CD4-positive, alpha-beta T cell treated with Interferon alpha-2 for 1 hour (primary cell): ENCODE measurements around the gene SRP54.
A peak's percentile ranks its signal among the peaks of the same experiment; 100 is the strongest.
"Not testable (repeated sequence)": the region's sequence is repeated elsewhere in the genome, so short reads cannot be mapped to it uniquely, and the experiment has no call there.

Experiments
- DNase-seq, 2 donors: peaks; one replicate each; pipeline ENCODE4 v3.0.0-alpha.2; 2020 to 2022

SRP54 gene

GRCh38 chr14:34982421-34983147 lies at the start of gene SRP54:
Gene SRP54 (plus strand): TSS chr14:34982992. CDS start chr14:34996710, 13,718 bp downstream.
- DNase-seq: peak; percentile 100

- no peak for DNase-seq
These were observed 49.5 kb upstream of the SRP54 start for GRCh38 chr14:34933301-34933700.

GRCh38 chr14:34935488-34935887 lies 47.3 kb upstream of the SRP54 start:
- peak in 1 of 2 donors; percentile 5 for DNase-seq

GRCh38 chr14:34937442-34937841 lies 45.4 kb upstream of the SRP54 start:
- no peak for DNase-seq

GRCh38 chr14:34937876-34938275 lies 44.9 kb upstream of the SRP54 start:
- no peak for DNase-seq

GRCh38 chr14:34943506-34943905 lies 39.3 kb upstream of the SRP54 start:
- no peak for DNase-seq

GRCh38 chr14:34944744-34945143 lies 38.0 kb upstream of the SRP54 start:
- no peak for DNase-seq

GRCh38 chr14:34946699-34947098 lies 36.1 kb upstream of the SRP54 start:
- DNase-seq: no peak

- DNase-seq: no peak
These were observed 31.5 kb upstream of the SRP54 start for GRCh38 chr14:34951286-34951685.

GRCh38 chr14:34956931-34957330 lies 25.9 kb upstream of the SRP54 start:
- no peak for DNase-seq

- no peak for DNase-seq
These were observed 25.0 kb upstream of the SRP54 start for GRCh38 chr14:34957771-34958286.

GRCh38 chr14:34962106-34962505 lies 20.7 kb upstream of the SRP54 start:
- not testable (repeated sequence) for DNase-seq

GRCh38 chr14:34964977-34965764 lies 17.6 kb upstream of the SRP54 start:
- no peak for DNase-seq

- DNase-seq: no peak
These were observed 16.9 kb upstream of the SRP54 start for GRCh38 chr14:34965912-34966311.

GRCh38 chr14:34966413-34966812 lies 16.4 kb upstream of the SRP54 start:
- DNase-seq: no peak

GRCh38 chr14:34970665-34971064 lies 12.1 kb upstream of the SRP54 start:
- no peak for DNase-seq

- DNase-seq: no peak
These were observed 11.4 kb upstream of the SRP54 start for GRCh38 chr14:34971381-34971780.

GRCh38 chr14:34971801-34972200 lies 11.0 kb upstream of the SRP54 start:
- DNase-seq: no peak

- no peak for DNase-seq
These were observed 4.3 kb upstream of the SRP54 start for GRCh38 chr14:34978444-34978843.

GRCh38 chr14:34980337-34980900 lies 2.4 kb upstream of the SRP54 start:
- no peak for DNase-seq

GRCh38 chr14:34981743-34982420 lies 910 bp upstream of the SRP54 start:
- peak; percentile 17 to 57 for DNase-seq

GRCh38 chr14:34983148-34983760 lies 462 bp downstream of the SRP54 start:
- DNase-seq: no peak

- DNase-seq: peak in 1 of 2 donors; percentile 6
These were observed 994 bp downstream of the SRP54 start for GRCh38 chr14:34983786-34984185.
